Hematopoietic multipotent progenitor cell (in vitro differentiated cells): ENCODE measurements around the gene CHCHD1. TPM values are rescaled to one million over a fixed set of nuclear protein-coding genes. Genes with fewer than 3 reads are reported as not detected.
"Not testable (repeated sequence)": the region's sequence is repeated elsewhere in the genome, so short reads cannot be mapped to it uniquely, and the experiment has no call there.

Experiments
- DNase-seq, 3 donors: peaks; one replicate each; pipeline ENCODE4 v3.0.0-alpha.2; 2011 to 2015; ENCODE audit warnings: low read depth in 2 of 3, low spot score in 2 of 3
- total RNA-seq: library from RNA; depleted of rRNA; stranded (reverse); fragments of >200 nt; gene quantifications from one replicate; pipeline ENCODE4 v1.2.3, GENCODE V29; 2012

Gene CHCHD1
- total RNA-seq, result 9.2 TPM

DNA sequence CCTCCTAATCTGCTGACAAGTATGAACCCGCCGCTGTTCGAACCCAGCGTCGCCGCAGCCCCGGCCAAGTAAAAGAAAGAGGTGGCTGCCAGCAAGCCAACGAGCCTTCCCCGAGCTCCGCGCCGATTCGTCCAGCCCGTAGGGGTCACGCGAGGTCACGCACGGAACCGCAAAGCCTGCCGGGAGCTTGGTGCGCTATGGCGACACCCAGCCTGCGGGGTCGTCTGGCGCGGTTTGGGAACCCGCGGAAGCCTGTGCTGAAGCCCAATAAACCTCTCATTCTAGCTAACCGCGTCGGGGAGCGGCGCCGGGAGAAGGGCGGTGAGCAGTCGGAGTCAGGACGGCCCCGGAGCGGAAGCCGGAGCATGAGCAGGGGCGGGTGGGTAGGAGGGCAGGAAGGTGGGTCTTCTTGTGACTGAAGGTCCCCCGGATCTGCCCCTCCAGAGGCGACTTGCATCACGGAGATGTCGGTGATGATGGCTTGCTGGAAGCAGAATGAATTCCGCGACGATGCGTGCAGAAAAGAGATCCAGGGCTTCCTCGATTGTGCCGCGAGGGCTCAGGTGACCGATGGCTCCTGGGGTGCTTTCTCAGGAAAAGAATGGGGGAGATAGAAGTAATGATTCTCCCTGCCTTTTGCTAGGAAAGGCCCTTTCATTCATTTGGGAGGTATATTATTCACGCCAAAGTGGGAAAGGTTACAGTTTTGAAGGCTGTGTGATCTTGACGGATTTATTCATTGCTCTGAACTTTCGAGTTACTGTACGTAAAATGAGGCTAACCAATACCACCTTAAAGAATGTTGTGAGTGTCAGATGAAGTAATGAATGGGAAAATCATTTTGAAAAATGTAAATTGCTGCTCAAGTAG is at the start of gene CHCHD1:
CHCHD1 (plus strand) TSS at position 170 of the 870 bp plus-strand sequence; CDS start at position 198, 28 bp downstream.
- DNase-seq, result peak; percentile 72 to 87 (median 85)

DNA sequence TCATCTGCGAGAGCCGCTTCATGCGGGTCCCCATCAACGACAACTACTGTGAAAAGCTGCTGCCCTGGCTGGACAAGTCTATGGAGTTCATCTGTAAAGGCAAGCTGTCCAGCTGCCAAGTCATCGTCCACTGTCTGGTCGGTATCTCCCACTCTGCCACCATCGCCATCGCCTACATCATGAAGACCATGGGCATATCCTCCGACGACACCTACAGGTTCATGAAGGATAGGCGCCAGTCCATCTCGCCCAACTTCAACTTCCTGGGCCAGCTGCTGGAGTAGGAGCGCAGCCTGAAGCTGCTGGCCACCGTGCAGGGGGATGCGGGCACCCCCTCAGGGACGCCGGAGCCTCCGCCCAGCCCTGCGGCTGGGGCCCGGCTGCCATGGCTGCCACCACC is 49.4 kb upstream of the CHCHD1 start:
- DNase-seq, result no peak

DNA sequence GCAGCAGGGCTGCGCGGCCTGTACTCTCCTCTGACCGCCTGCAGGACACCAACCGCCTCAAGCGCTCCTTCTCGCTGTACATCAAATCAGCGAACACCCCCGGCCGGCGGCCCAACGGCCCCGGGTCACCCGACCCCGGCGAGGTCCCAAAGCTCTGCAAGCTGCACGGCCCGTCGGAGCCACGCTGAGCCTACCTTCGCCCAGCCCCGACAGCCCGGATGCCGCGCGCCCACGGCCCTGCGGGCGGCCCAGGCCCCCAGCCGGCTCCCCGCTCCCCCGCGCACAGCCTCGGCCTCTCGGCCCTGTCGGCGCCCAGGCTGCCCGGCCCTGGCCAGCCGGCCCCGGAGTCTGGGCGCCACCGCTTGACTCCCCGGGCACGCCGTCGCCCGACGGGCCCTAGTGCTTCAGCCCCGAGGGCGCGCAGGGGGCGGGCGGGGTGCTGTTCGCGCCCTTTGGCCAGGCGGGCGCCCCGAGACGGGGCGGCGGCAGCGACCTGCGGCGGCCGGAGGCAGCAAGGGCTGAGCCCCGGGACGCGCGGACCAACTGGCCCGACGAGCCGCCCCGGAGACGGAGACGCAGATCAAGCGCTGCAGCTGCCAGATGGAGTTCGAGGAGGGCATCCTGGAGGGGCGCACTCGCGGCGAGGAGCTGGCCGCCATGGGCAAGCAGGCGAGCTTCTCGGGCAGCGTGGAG is 48.8 kb upstream of the CHCHD1 start:
- DNase-seq, result no peak

DNA sequence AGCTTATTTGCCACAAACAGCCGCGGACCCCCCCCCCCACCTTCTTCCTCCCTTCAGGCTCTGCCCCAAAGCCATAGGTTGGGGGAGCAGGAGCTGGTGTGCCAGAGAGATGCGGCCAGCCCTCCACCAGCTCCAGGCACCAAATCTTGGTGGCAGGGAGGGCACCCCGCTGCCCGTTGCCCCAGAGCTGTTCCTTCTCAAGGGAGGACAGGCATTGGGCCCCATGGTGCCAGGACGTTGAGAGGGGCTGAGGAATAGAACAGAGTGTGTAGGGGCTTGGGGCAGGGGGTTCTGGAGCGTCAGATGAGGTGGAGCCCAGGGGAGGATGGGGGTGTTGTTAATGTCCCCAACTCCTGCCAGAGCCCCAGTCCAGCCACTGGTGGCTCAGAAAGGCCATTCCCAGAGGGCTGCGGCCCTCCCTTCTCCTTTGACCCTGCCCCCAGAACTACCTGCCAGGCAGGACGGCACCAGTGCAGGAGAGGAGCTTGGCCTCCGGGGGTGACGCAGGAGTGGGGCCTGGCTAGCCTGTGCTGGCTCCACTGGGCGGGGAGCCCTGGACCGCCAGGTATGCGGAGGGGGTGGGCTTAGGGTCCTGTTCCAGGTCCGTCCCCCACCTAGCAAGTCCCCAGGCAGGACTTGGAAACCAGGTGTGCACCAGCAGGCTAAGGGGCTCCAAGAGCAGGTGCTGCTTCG is 47.7 kb upstream of the CHCHD1 start:
- DNase-seq, result no peak

DNA sequence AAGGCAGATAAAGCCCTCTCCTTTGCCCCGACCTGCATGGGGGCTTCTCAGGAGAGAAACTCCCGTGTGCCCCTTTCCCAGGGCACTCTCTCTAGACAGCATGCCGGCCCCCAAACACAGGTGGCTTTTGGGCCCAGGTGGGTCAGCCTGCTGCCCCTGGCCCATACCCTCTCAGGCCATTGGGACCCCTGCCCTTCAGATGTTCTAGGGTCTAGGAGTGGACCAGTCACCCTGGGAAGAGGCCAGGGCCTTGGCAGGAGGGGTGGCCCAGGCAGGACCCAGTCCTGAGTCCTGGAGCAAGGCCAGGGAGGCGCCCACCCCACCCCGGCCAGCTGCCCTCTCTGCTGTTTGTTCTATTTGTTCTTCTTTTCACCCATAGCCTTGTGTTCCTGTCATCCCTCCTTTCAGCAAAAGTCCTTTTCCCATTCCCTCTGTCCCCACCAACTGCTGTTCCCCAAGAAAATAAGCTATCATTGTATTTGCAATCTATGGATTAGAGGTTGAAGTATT is 47.0 kb upstream of the CHCHD1 start:
- DNase-seq, result no peak

DNA sequence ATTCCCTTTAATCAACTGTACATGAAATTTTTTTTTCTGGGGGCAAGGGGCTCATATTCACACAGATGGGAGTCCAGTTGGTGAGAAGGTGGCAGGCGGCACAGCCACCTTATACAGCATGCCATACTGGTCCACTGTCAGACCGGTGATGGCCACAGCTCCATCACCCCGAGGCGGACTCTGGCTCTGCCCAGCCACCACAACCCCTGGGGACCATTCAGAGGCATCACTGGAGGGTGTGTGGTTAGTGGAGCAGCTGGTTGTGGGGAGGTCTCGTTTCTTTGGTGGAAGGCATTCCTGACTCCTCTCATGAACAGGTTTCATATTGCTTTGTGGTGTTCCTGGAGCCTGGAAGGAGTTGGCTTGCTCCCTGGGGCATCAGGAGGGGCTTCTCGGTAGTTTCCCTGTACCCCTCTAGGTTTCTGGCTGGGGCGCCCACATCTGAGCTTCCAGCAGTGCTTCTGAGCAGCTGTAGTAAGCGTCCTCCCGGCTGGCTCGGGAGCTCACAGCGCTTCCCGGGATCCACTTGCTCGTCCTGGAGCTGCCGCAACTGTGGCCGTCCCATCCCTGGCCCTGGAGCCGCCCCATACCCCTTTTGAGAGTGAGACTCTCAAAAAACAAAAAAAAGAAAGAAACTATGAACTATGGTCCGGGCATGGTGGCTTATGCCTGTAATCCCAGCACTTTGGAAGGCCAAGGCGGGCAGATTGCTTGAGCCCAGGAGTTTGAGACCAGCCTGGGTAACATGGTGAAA is 41.2 kb upstream of the CHCHD1 start:
- DNase-seq, result not testable (repeated sequence)

DNA sequence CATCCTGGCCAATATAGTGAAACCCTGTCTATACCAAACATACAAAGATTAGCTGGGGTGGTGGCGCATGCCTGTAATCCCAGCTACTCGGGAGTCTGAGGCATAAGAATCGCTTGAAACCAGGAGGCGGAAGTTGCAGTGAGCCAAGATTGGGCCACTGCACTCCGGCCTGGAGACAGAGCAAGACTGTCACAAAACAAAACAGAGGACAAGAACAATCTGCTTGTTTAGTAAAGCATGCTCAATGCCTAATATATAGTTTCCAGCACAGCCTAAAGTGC is 39.5 kb upstream of the CHCHD1 start:
- DNase-seq, result no peak

DNA sequence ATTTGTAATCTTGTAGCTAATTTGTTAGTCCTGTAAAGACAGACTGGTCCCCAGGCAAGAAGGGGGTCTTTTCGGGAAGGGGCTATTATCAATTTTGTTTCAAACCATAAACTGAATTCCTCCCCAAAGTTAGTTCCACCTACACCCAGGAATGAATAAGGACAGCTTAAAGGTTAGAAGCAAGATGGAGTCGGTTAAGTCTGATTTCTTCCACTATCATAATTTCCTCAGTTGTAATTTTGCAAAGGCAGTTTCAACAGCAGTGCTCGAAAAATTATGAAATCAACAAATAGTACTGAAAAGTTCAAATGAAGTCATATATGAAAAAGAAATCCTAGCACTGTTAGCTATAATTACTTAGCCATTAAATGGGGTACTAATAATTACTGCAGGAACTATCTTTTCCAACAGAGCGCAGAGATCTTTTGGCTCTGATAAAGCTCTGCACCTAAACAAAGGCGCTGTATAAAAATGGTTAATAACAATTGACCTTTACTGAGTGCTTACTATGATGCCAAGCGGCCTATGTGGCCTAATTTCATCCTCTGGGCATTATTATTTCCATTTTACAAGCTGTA is 38.4 kb upstream of the CHCHD1 start:
- DNase-seq, result peak in 1 of 3 donors; percentile 4

DNA sequence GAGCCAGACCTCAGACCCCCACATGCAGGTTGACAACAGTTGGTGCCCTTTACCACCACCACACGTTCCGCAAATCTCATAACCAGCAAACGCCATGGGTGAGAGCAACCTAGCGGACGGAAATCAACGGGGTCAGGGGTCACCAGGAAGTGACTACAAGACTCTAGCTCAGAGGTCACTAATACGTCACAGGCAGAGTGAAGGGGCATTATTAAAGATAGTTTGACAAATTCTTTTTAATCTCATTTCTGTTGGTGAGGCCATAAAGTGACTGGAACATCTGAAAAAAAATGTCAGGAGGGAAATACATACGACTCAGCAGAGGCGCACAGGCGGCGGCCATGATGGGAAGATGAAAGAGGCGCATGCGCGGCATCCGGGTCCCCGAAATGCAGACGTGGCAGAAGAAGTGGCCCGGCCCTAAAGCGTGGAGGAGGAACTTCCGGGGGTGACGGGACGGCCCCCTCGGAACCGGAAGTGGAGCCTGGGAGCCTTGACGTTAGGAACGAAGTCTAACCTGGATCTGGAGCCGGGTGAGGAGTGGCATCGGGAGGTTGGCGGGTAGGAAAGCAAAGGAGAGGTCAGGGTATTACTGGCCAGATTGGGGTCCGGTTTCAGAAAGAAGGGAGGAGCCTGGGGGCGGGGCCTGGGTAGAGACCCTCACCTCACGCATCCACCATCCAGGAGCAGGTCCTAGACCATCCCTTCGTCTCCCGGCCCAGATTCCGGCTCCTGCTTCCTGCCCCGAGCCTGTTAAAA is 37.8 kb upstream of the CHCHD1 start, which contains the start of gene SEC24C:
SEC24C (plus strand) TSS at position 468 of the 759 bp plus-strand sequence. CDS start 2,461 bp downstream, outside the sequence.
- peak; percentile 93 to 97 (median 97) for DNase-seq

DNA sequence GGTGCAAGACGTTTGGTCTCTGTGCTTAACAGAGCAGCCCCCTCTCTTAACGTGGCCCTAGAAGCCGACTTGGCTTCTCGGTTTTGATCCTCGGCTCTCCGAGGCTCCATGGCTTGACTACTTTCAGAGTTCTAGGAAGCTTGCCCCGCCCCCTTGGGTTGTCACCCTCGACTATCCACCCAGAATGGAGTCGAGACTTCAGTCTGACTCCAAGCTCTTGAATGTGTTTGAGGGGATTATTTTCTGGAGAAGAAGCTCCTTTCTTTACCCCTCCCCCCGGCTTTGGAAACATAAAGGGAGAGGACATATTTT is 37.2 kb upstream of the CHCHD1 start:
- peak in 1 of 3 donors; percentile 84 for DNase-seq

DNA sequence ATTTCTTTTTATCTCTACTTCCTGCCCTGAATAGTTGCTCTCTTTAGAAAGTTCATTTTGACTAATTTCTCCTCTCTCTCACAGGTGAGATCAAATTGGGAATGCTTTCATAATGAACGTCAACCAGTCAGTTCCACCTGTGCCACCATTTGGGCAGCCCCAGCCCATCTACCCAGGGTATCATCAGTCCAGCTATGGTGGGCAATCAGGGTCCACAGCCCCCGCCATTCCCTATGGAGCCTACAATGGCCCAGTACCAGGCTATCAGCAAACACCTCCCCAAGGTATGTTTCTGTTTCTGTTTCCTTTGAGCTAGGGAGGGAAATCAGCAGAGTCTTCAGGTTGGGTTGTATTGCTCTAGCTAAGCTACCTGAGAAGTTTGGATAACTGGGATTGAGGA is 35.1 kb upstream of the CHCHD1 start:
- DNase-seq, result no peak

DNA sequence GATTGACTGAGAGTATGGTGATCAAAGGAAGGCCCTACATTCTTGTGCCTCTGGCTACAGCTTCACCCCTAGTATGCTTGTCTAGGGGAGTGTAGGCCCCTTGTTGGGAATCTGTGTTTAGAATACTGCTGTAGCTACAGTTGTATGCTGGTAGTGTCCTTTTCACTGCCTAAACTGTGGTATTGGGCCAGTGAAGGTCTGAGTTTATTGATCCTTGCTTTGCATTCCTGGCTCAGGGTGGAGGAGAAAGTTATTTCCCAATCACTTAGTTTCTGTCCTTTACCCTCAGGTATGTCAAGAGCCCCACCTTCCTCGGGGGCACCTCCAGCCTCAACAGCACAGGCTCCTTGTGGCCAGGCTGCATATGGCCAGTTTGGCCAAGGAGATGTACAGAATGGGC is 31.0 kb upstream of the CHCHD1 start:
- DNase-seq, result no peak

DNA sequence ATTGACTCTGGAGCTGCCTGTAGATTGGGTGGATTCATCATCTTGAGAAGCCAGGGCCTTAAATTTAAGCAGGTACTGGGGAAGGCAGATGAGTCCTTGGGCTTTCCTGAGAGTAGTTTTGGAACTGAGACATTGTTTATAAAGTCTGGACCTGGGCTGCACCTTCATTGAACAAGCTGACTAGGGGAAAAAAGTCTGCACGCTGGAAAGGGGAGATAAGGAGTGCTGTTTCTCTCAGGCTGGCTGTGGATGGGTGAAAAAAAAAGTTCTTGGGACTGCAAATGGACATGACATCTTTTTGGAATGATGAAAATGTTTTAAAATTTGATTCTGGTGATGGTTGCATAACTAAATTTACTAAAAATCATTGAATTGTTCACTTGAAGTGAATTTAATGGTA is 25.7 kb upstream of the CHCHD1 start:
- DNase-seq, result no peak

DNA sequence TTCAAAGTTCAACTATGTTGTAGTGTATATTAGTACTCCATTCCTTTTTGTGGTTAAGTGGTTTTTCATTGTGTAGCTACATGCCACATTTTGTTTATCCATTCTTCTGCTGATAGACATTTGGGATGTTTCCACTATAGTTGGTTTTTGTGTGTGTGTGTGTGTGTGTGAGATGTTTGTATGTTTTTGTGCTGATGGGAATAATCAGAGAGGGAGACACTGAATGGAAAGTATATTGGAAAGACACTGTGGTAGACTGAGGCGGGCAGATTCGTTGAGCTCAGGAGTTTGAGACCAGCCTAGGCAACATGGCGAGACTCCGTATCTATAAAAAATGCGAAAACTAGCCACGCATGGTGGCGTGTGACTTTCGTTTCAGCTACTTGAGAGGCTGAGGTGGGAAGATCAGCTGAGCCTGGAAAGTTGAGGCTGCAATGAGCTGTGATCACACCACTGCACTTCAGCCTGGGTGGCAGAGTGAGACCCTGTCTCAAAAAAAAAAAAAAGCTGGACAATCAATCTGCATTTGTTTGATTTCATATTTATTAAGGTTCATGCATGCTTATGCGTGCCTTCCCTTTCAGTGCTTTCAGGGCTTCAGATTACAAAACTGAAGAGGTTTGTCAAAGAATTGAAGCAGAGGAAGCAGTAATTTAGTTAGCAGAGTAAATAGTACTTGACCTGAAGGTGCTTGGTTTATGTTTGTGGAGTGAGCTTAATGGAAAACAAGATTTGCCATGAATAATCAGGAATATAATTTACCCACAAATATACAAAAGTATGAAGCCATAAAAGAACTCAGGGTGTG is 22.9 kb upstream of the CHCHD1 start:
- no peak for DNase-seq

DNA sequence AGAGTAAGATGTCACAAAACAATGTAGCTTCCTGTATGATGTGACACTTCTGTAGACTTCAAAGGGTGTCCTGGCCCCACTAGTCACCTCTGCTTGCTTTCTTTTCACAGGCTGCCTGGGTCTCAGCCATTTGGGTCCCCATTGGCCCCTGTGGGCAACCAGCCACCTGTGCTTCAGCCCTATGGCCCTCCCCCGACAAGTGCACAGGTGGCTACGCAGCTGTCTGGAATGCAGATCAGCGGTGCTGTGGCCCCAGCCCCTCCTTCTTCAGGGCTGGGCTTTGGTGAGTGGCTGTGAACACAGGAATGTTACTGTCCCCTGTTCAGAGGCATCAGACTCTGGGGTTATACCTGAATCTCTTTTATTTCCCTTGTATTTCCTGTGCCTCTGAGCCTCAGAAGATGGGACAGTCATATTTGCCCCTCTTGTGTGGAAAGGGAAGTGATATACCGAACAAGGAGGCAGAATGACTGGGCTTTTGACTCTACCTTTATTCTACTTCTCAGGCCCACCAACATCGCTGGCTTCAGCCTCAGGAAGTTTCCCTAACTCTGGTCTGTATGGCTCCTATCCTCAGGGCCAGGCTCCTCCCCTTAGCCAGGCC is 22.2 kb upstream of the CHCHD1 start:
- DNase-seq, result no peak

DNA sequence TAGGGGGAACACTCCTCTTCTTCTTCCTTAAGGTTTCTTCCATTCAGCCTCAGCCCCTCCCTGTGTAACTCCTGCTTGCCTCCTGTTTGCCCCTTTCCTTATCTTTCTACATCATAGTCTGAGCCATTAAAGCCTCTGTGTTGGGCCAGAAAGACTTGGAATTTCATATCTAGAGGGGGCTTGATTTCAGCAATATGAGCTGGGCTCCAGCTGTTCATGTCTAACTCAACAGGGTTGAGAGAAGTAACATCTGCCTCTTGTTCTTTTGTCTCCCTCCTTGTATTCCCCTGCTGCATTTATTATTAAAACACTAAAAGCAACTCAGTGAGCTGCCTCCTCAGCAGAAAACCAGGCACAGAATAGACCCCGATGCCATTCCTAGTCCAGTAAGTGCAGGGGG is 20.1 kb upstream of the CHCHD1 start:
- no peak for DNase-seq

DNA sequence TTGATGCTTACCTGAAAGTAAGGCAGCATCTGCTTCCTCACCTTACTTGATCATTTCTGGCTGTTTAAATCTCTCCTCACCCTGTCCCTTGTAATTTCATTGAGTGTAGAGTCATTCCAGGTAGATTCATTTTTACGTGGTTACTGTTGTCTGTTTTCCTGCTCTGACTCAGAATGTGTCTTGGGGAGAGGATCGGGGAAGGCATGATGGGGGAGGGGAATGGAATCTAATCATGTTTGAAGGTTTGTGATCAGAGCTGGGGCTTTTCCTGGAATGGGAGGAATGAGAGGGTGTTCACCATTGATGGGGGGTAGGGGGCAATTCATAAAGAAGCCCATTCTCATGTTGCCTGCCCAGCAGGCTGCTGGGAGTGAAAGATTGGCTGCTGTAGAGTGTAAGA is 18.9 kb upstream of the CHCHD1 start:
- DNase-seq, result no peak

DNA sequence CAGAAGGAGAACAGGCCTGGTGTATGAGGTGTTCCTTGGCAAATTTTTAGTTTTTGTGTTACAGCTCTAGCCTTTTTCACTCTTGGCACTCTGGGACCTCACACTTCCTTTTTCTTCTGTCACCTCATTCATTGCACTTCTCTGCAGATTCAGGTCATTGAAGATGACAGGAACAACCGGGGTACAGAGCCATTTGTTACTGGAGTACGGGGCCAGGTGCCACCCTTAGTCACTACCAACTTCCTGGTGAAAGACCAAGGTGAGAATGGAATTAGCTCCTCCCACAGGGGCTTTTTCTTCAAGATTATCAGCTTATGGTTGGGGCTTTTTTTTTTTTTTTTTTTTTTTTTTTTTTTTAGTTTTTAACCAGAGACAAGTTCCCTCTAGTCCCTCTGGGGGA is 18.5 kb upstream of the CHCHD1 start:
- no peak for DNase-seq
